ENCODE measurements around the gene WASHC4. TPM values are rescaled to one million over a fixed set of nuclear protein-coding genes. Genes with fewer than 3 reads are reported as not detected.
A peak's percentile ranks its signal among the peaks of the same experiment; 100 is the strongest.
"Not testable (repeated sequence)": the region's sequence is repeated elsewhere in the genome, so short reads cannot be mapped to it uniquely, and the experiment has no call there.

Gene WASHC4
- total RNA-seq, 1 donor from 2014 or later = 23.9 TPM

GRCh38 chr12:105085501-105085900 is 22.0 kb upstream of the WASHC4 start:
- ATAC-seq (no peak), DNase-seq (ENCODE audit: missing footprints) (no peak)
- intact Hi-C loops (cut with DNase I) = no loop called here

DNA sequence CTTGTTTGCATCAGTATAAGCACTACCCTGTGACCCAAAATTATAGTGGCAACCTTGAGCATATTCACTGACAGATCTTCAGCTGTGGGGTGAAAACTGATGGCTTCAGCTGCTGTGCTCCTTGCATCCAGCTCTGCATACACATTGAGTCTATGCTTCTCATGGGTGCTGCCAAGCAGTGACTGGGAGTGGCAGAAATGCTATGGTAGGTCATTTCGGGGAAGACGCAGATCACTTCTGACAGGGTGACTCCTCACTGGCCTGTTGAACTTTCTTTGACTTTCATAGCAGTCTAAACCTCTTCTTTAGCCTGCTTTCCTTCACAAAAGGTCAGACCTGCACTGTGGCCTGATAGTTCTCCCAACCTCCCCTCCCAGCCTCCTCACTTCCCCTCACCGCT is 17.7 kb upstream of the WASHC4 start:
- intact Hi-C loops (cut with DNase I) = no loop called here
- ATAC-seq (no peak), DNase-seq (ENCODE audit: missing footprints) (no peak)

DNA sequence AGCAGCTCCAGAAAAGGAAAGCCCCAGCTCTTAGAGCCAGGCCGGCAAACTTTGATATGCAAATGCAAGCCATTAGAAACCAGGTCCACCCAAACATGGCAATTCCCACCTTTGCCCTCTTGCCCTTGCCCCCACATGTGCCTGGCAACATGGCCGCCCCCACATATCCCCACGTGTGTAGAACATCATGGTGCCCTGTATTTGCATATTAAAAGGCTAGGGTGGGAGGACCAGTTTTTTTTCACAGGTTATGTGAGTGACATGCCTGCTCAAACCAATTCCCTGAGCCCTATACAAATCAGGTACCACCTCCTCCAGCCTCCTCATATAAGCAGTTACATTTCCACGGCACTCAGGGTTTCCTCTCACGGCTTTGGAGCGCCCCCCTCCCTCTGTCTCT is 17.2 kb upstream of the WASHC4 start:
- no peak for DNase-seq (ENCODE audit: missing footprints)
- intact Hi-C loops (cut with DNase I) = no loop called here
- no peak for ATAC-seq

- ATAC-seq (no peak), DNase-seq (ENCODE audit: missing footprints) (no peak)
- intact Hi-C loops (cut with DNase I) = no loop called here
Observed at GRCh38 chr12:105091476-105092206, 15.9 kb upstream of the WASHC4 start.

DNA sequence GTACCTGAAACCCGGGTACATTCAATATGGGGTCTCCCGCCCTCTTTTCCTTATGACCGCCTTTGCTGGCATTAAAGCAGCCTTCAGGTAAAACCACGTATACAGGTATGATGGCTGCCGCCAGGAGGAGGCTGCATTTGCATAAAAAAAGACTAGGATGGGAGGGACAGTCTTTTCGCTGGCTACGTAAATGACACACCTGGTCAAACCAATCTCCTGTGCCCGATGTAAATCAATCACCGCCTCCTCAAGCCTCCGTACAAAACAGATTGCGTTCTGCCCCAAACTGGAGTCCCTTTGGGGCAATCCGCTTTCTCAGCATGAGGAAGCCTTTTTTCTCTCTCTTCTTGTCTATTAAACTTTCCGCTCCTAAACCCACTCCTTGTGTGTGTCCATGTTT is 15.2 kb upstream of the WASHC4 start:
- ATAC-seq (no peak), DNase-seq (ENCODE audit: missing footprints) (no peak)
- intact Hi-C loops (cut with DNase I) = no loop called here

GRCh38 chr12:105095338-105095737 is 12.2 kb upstream of the WASHC4 start:
- intact Hi-C loops (cut with DNase I); ATAC-seq; DNase-seq (ENCODE audit: missing footprints): not testable (repeated sequence)

- no peak for DNase-seq (ENCODE audit: missing footprints)
- ATAC-seq = no peak
- intact Hi-C loops (cut with DNase I) = no loop called here
Observed at GRCh38 chr12:105099356-105099755, 8.2 kb upstream of the WASHC4 start.

GRCh38 chr12:105100207-105100985 is 7.1 kb upstream of the WASHC4 start:
- DNase-seq (ENCODE audit: missing footprints) (no peak), ATAC-seq (no peak)

GRCh38 chr12:105100998-105101397 is 6.5 kb upstream of the WASHC4 start:
- ATAC-seq (no peak), DNase-seq (ENCODE audit: missing footprints) (no peak)
- intact Hi-C loops (cut with DNase I) = no loop called here

More at GRCh38 chr12:105100207-105100985, 7.1 kb upstream of the WASHC4 start:
- intact Hi-C loops (cut with DNase I) = no loop called here

- no peak for DNase-seq (ENCODE audit: missing footprints)
- intact Hi-C loops (cut with DNase I) = no loop called here
- ATAC-seq = no peak
Observed at GRCh38 chr12:105102673-105103072, 4.9 kb upstream of the WASHC4 start.

GRCh38 chr12:105104762-105105161 is 2.8 kb upstream of the WASHC4 start:
- ATAC-seq (no peak), DNase-seq (ENCODE audit: missing footprints) (no peak)
- intact Hi-C loops (cut with DNase I) = no loop called here

- ATAC-seq (no peak), DNase-seq (ENCODE audit: missing footprints) (no peak)
- intact Hi-C loops (cut with DNase I) = no loop called here
Observed at GRCh38 chr12:105106621-105107020, 910 bp upstream of the WASHC4 start.

DNA sequence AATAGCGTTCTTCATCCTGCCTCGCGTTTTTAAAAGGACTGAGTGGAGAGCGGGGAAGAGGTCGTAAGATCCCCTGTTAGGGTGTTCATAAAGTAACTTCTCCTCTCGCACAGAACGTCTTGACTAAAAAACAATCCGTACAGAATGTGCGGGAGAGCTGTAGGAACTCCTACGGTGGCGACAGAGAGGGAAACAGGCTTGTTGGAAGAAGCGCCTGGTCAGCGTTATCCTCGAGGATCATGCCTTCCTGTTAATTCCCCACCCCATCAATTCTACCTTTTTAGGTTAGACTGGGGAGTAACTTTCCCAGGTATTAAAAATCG is 399 bp upstream of the WASHC4 start:
- ATAC-seq (peak; percentile 58), DNase-seq (ENCODE audit: missing footprints) (peak; percentile 62)
- intact Hi-C loops (cut with DNase I) = no loop called here

- intact Hi-C loops (cut with DNase I) = loop anchor here (5.0 kb wide), 1 partner anchor 38 kb away; no protein-coding TSS in a partner anchor
- DNase-seq (ENCODE audit: missing footprints) = no peak
Observed at GRCh38 chr12:105109465-105110212, 2.1 kb downstream of the WASHC4 start.

DNA sequence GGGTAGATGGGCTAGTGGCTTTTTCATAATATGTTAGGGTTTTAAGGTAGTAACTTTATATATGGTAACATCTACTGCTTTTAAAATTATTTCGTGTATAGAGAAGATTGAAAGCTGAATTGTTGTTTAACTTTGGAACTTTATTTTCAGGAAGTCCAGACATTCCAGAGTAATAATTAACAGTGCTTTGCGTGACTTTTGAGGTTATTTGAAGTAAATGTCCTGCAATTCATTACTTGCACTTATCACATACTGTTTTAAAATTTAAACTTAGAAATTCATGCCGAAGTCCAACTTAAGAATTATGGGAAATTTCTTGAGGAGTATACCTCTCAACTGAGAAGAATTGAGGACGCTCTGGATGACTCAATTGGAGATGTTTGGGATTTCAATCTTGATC is 3.3 kb downstream of the WASHC4 start:
- intact Hi-C loops (cut with DNase I) = loop anchor here (5.0 kb wide), 1 partner anchor 36 kb away; no protein-coding TSS in a partner anchor

More at GRCh38 chr12:105109465-105110212, 2.1 kb downstream of the WASHC4 start:
- no peak for ATAC-seq

GRCh38 chr12:105113094-105113493 is 5.6 kb downstream of the WASHC4 start:
- no peak for DNase-seq (ENCODE audit: missing footprints)
- no peak for ATAC-seq
- intact Hi-C loops (cut with DNase I) = loop anchor here (5.0 kb wide), 1 partner anchor 34 kb away; no protein-coding TSS in a partner anchor

More for the DNA sequence above, 3.3 kb downstream of the WASHC4 start:
- ATAC-seq (no peak), DNase-seq (ENCODE audit: missing footprints) (no peak)

GRCh38 chr12:105116969-105117368 is 9.4 kb downstream of the WASHC4 start:
- ATAC-seq = no peak
- no peak for DNase-seq (ENCODE audit: missing footprints)
- intact Hi-C loops (cut with DNase I) = no loop called here

- DNase-seq (ENCODE audit: missing footprints) = no peak
- intact Hi-C loops (cut with DNase I) = no loop called here
- no peak for ATAC-seq
Observed at GRCh38 chr12:105120551-105120950, 13.0 kb downstream of the WASHC4 start.

GRCh38 chr12:105138248-105138647 is 30.7 kb downstream of the WASHC4 start:
- DNase-seq (ENCODE audit: missing footprints) (no peak), ATAC-seq (no peak)
- intact Hi-C loops (cut with DNase I) = no loop called here

All from Right ventricle myocardium inferior (tissue), 1 donor.